OCI-LY7 (cell line): ENCODE data around the gene RRP1B. TPM values are rescaled to one million over a fixed set of nuclear protein-coding genes. Genes with fewer than 3 reads are reported as not detected.
A peak's percentile ranks its signal among the peaks of the same experiment; 100 is the strongest.
"Not testable (repeated sequence)": the region's sequence is repeated elsewhere in the genome, so short reads cannot be mapped to it uniquely, and the experiment has no call there.

Experiments
- BruUV-seq: library from RNA; stranded (reverse); fragments of 400-500 nt; replicated peaks from 2 replicates; lab custom pipeline; 2021; lab: Mats Ljungman, UMichigan
- CTCF ChIA-PET: fragments of 300-600 bp; sonication (Branson Sonifier 250); formaldehyde crosslinking; loops from one replicate; lab custom pipeline; 2022; ENCODE audit warnings: antibody characterized with exemption; ENCODE audit not compliant: unreplicated experiment; lab: Charles Lee
- POLR2A ChIA-PET: fragments of 300-600 bp; sonication (Branson Sonifier 250); formaldehyde crosslinking; loops from one replicate; lab custom pipeline; 2022; ENCODE audit warnings: antibody characterized with exemption; lab: Charles Lee
- DNase-seq: peaks from one replicate; pipeline ENCODE4 v3.0.0-alpha.2; 2015; ENCODE audit warnings: low spot score
- H2AFZ ChIP-seq: fragments of 200-600 bp; sonication (generic), shearing (Covaris generic); 2 replicates; pipeline ENCODE4 v1.6.1; 2014; ENCODE audit warnings: mild to moderate bottlenecking, antibody characterized with exemption, low read length, moderate library complexity
- H3K27ac ChIP-seq: fragments of 200-600 bp; sonication (generic); 2 replicates; pipeline ENCODE4 v1.5.1; 2014; ENCODE audit warnings: mixed run types, low read depth, mild to moderate bottlenecking, moderate library complexity, low read length, inconsistent platforms; ENCODE audit not compliant: poor library complexity, severe bottlenecking
- H3K36me3 ChIP-seq: fragments of 200-600 bp; sonication (generic); 2 replicates; pipeline ENCODE4 v1.6.1; 2014; ENCODE audit warnings: mild to moderate bottlenecking, antibody characterized with exemption, low read length, moderate library complexity, mixed read lengths; ENCODE audit not compliant: insufficient read depth
- H3K4me1 ChIP-seq: fragments of 200-600 bp; sonication (generic); 2 replicates; pipeline ENCODE4 v1.5.1; 2014; ENCODE audit warnings: mild to moderate bottlenecking, low read length; ENCODE audit not compliant: insufficient read depth, poor library complexity, severe bottlenecking
- H3K4me2 ChIP-seq: fragments of 200-600 bp; sonication (generic); 2 replicates; pipeline ENCODE4 v1.6.1; 2014; ENCODE audit warnings: mild to moderate bottlenecking, low read length
- H3K4me3 ChIP-seq: fragments of 200-600 bp; sonication (generic); 2 replicates; pipeline ENCODE4 v1.5.1; 2014; ENCODE audit warnings: mild to moderate bottlenecking, low read depth, low read length; ENCODE audit not compliant: poor library complexity, severe bottlenecking
- H3K79me2 ChIP-seq: fragments of 200-600 bp; sonication (generic); 2 replicates; pipeline ENCODE4 v1.6.1; 2016; ENCODE audit warnings: low read depth, mild to moderate bottlenecking, low read length, moderate library complexity, mixed read lengths; ENCODE audit not compliant: insufficient read depth
- H3K9me2 ChIP-seq: fragments of 200-600 bp; sonication (generic); 2 replicates; pipeline ENCODE4 v1.6.1; 2016; ENCODE audit warnings: mild to moderate bottlenecking, low read length, mixed read lengths; ENCODE audit not compliant: insufficient read depth
- H3K9me3 ChIP-seq: fragments of 200-600 bp; sonication (generic); 2 replicates; pipeline ENCODE4 v1.6.1; 2014; ENCODE audit warnings: mild to moderate bottlenecking, mixed run types, low read length, mixed read lengths
- H4K20me1 ChIP-seq: fragments of 200-600 bp; sonication (generic); 2 replicates; pipeline ENCODE4 v1.6.1; 2014; ENCODE audit warnings: mild to moderate bottlenecking, antibody characterized with exemption, low read length, moderate library complexity, mixed read lengths; ENCODE audit not compliant: insufficient read depth
- EZH2phosphoT487 ChIP-seq: fragments of 200-600 bp; sonication (generic); IDR thresholded peaks from 2 replicates; pipeline ENCODE4 v1.6.1; 2018; ENCODE audit warnings: low read depth, borderline replicate concordance, mild to moderate bottlenecking, mixed run types, antibody characterized with exemption, low read length, moderate library complexity, mixed read lengths
- intact Hi-C: fragments of 100-400 bp; cut with micrococcal nuclease; formaldehyde crosslinking; loops from one replicate; pipeline ENCODE4 v1.10.0; 2022; ENCODE audit not compliant: unreplicated experiment
- total RNA-seq, 2 experiments: library from RNA; depleted of rRNA in 1 of 2; stranded (reverse); fragments of >200 nt in 1 of 2; shearing (Covaris generic) in 1 of 2; gene quantifications; 2 replicates each; pipeline ENCODE4 v1.2.3, GENCODE V29; 2014 to 2022
- TF ChIP-seq, protein P1 (sequence below): fragments of 200-600 bp; sonication (generic); conservative IDR thresholded peaks from 2 replicates; pipeline ENCODE4 v1.5.1; 2014; ENCODE audit warnings: mild to moderate bottlenecking, antibody characterized with exemption, low read length, moderate library complexity, mixed read lengths

RRP1B gene
- total RNA-seq, 2 experiments from 2014 or later, result 58.6 to 74.5 TPM

DNA sequence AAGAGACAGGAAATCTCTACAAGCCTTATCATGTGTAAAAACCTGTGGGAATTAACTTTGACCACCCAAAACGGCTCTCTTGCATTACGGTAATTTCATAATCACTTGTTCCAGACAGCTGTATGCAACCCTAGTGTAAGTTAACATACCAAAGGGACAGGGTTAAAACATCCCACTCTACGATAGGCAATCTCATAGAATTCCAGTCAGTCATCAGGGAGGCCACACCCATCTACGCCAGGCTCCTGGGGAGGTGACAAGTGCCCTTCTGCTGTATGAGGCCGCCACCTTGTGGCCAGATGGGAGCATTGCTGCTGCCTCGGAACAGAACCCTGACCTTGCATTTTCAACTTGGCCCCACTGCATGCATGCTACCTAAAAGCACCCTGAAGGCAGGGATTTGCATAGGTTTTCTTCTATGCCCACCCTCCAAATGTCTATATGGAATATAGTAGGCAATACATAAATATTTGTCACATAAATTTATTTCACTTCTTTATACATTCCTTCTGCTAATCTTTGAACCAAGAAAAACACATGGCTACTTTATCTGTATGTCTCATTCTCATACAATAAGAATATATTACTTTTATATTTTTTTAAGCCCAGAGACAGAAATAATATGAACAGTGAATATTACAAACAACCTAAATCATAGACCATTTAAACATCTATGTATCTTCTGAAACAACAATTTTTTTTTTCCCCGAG, 12.7 kb upstream of the RRP1B start:
- H3K4me1 ChIP-seq, result peaks cover 14% of the 10 kb centered on the region
- DNase-seq, result peak; percentile 86
- intact Hi-C loops, result no loop called here
- peak overlapping the region; percentile 48 for H3K4me2 ChIP-seq
- no TSS peak for BruUV-seq
- no peaks in the 10 kb centered on the region for H3K36me3 ChIP-seq
- CTCF ChIA-PET, result no interaction called here
- no peak overlapping the region for H3K27ac ChIP-seq
- no peak overlapping the region for H3K4me3 ChIP-seq
- TF ChIP-seq EZH2phosphoT487, result no peak
- TF ChIP-seq, protein P1, sequence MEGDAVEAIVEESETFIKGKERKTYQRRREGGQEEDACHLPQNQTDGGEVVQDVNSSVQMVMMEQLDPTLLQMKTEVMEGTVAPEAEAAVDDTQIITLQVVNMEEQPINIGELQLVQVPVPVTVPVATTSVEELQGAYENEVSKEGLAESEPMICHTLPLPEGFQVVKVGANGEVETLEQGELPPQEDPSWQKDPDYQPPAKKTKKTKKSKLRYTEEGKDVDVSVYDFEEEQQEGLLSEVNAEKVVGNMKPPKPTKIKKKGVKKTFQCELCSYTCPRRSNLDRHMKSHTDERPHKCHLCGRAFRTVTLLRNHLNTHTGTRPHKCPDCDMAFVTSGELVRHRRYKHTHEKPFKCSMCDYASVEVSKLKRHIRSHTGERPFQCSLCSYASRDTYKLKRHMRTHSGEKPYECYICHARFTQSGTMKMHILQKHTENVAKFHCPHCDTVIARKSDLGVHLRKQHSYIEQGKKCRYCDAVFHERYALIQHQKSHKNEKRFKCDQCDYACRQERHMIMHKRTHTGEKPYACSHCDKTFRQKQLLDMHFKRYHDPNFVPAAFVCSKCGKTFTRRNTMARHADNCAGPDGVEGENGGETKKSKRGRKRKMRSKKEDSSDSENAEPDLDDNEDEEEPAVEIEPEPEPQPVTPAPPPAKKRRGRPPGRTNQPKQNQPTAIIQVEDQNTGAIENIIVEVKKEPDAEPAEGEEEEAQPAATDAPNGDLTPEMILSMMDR, result peak; percentile 100
- POLR2A ChIA-PET, result no interaction called here
- no peaks in the 10 kb centered on the region for H3K9me3 ChIP-seq
- H3K79me2 ChIP-seq, result no peaks in the 10 kb centered on the region
- no peaks in the 10 kb centered on the region for H4K20me1 ChIP-seq
- H3K9me2 ChIP-seq, result no peaks in the 10 kb centered on the region
- H2AFZ ChIP-seq, result no peak overlapping the region; the same call in 1 of the 2 replicates

DNA sequence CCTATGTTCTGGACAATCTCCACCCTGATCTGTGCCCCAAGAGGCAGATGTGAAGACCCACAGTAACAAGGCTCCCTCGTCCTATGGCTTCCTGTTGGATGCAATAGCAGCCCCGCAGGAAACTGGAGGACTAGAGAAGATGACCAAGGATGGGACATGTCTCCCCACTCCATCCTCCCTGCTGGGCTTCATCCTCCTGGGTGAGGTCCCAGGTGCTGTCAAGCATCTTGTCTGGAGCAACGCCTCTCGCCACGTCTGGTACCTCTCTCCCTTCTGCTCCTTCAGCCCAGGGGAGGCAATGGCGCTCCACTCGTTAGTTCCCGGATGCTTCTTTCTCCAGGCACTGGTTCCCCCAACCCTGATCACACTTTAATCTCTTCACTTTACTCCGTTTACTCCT, 11.2 kb upstream of the RRP1B start:
- H3K4me1 ChIP-seq, result peaks cover 14% of the 10 kb centered on the region
- TF ChIP-seq, protein P1, result no peak
- TF ChIP-seq EZH2phosphoT487, result no peak
- no TSS peak for BruUV-seq
- no peak overlapping the region for H3K4me3 ChIP-seq
- no peak overlapping the region for H3K4me2 ChIP-seq
- no peak overlapping the region for H3K27ac ChIP-seq
- no peaks in the 10 kb centered on the region for H3K9me2 ChIP-seq
- no peaks in the 10 kb centered on the region for H3K79me2 ChIP-seq
- CTCF ChIA-PET, result no interaction called here
- H4K20me1 ChIP-seq, result no peaks in the 10 kb centered on the region
- H2AFZ ChIP-seq, result no peak overlapping the region
- DNase-seq, result no peak
- intact Hi-C loops, result no loop called here
- POLR2A ChIA-PET, result no interaction called here
- H3K9me3 ChIP-seq, result no peaks in the 10 kb centered on the region
- no peaks in the 10 kb centered on the region for H3K36me3 ChIP-seq

DNA sequence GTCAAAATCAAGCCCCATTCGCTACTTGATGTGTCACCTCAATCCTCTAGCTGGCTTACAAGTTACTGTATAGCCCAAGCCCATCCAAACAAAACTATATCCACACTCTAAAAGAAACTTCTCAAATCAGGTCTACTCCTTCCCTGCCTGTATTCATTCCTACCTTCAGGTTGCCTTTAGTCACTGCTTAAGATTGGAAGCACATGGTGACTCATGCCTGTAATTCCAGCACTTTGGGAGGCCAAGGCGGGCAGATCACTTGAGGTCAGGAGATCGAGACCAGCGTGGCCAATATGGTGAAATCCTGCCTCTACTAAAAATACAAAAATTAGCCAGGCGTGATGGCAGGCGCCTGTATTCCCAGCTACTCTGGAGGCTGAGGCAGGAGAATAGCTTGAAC, 7.4 kb upstream of the RRP1B start:
- POLR2A ChIA-PET, CTCF ChIA-PET: not testable (repeated sequence)

More for the DNA sequence above, 7.4 kb upstream of the RRP1B start:
- not testable (repeated sequence) for DNase-seq, H3K4me1 ChIP-seq, H4K20me1 ChIP-seq, H3K4me3 ChIP-seq, H3K4me2 ChIP-seq, H3K9me2 ChIP-seq, H3K36me3 ChIP-seq, BruUV-seq, H3K79me2 ChIP-seq, H3K9me3 ChIP-seq, H2AFZ ChIP-seq, H3K27ac ChIP-seq
- intact Hi-C loops, result loop anchor here (10.0 kb wide), 1 partner anchor 997 kb away; the partner anchor contains the start of gene PDE9A
